ENCODE measurements around the gene CYP4Z1. TPM values are rescaled to one million over a fixed set of nuclear protein-coding genes. Genes with fewer than 3 reads are reported as not detected.

Gene CYP4Z1
- total RNA-seq, 1 experiment from 2014 or later = not detected

GRCh38 chr1:47104816-47105215 lies 37.8 kb downstream of the CYP4Z1 start:
- intact Hi-C loops (cut with micrococcal nuclease) = no loop called here
- no peaks in the 10 kb centered on the region for H3K9me2 ChIP-seq (ENCODE audit: insufficient read depth)
- no peak overlapping the region for H3K27ac ChIP-seq (ENCODE audit: low read depth, low read length)
- DNase-seq (ENCODE audit: low read depth, low spot score) = no peak
- CTCF ChIA-PET = no interaction called here
- H4K20me1 ChIP-seq (ENCODE audit: insufficient read depth) = no peaks in the 10 kb centered on the region
- no peaks in the 10 kb centered on the region for H3K9me3 ChIP-seq (ENCODE audit: control insufficient read depth in 1 of 2, insufficient read depth in 1 of 2, low read depth in 1 of 2, low read length in 2 of 2)
- ATAC-seq = peak; percentile 59
- TF ChIP-seq SRF (IDR thresholded peaks at IDR 0.05; ENCODE audit: low read depth) (no peak), ELF1 (IDR thresholded peaks at IDR 0.05; ENCODE audit: borderline replicate concordance, low read depth) (no peak), REST (IDR thresholded peaks at IDR 0.05; ENCODE audit: low read depth) (no peak), FOSL1 (IDR thresholded peaks at IDR 0.05; ENCODE audit: low read depth) (no peak), EGR1 (IDR thresholded peaks at IDR 0.05; ENCODE audit: low read depth) (no peak), CEBPB (IDR thresholded peaks at IDR 0.05; ENCODE audit: low read depth) (no peak), SP1 (IDR thresholded peaks at IDR 0.05; ENCODE audit: low read depth) (no peak), RAD21 (IDR thresholded peaks at IDR 0.05; ENCODE audit: low read depth) (0 out of 2 replicates have a peak, but pooled peaks have one; percentile 21), SIN3A (IDR thresholded peaks at IDR 0.05; ENCODE audit: low read depth) (no peak), CTCF (IDR thresholded peaks at IDR 0.05 in 2 of 3, conservative IDR thresholded peaks at IDR 0.05 in 1 of 3; ENCODE audit: borderline replicate concordance in 1 of 3, insufficient read depth in 1 of 3, low read depth in 2 of 3, low read length in 2 of 3) (peak in 1 of 3 experiments; percentile 11; a peak in 1 of 6 replicates), TCF7L2 (IDR thresholded peaks at IDR 0.05; ENCODE audit: borderline replicate concordance, extremely low read depth, insufficient read depth, insufficient read length) (no peak), EZH2 (IDR thresholded peaks at IDR 0.05) (no peak), MAX (IDR thresholded peaks at IDR 0.05) (no peak), ZFX (IDR thresholded peaks at IDR 0.05) (no peak), EZH2phosphoT487 (IDR thresholded peaks at IDR 0.05; ENCODE audit: borderline replicate concordance) (no peak), CBX3 (IDR thresholded peaks at IDR 0.05; ENCODE audit: low read depth) (no peak), YY1 (IDR thresholded peaks at IDR 0.05; ENCODE audit: extremely low read depth, insufficient replicate concordance, low read depth, low read length) (no peak), POLR2A (IDR thresholded peaks at IDR 0.05; ENCODE audit: borderline replicate concordance, extremely low read depth, insufficient read depth, insufficient read length) (no peak), ZBTB33 (IDR thresholded peaks at IDR 0.05; ENCODE audit: extremely low read depth, insufficient replicate concordance, low read length) (no peak), ATF3 (IDR thresholded peaks at IDR 0.05) (no peak), JUND (IDR thresholded peaks at IDR 0.05) (0 out of 2 replicates have a peak, but pooled peaks have one; percentile 13), POLR2AphosphoS5 (IDR thresholded peaks at IDR 0.05; ENCODE audit: low read depth, low read length) (no peak)
- BruUV-seq (replicated peaks) = no TSS peak
- no peak overlapping the region for H3K4me2 ChIP-seq (ENCODE audit: low read length)
- POLR2A ChIA-PET = no interaction called here
- H3K27me3 ChIP-seq (ENCODE audit: insufficient read depth, low read length) = no peaks in the 10 kb centered on the region
- no peak overlapping the region for H3K4me3 ChIP-seq (replicated peaks in 1 of 2; ENCODE audit: low read depth in 1 of 2, low read length in 2 of 2)
- H3K36me3 ChIP-seq (ENCODE audit: control insufficient read depth in 1 of 2, insufficient read depth in 2 of 2, low read length in 2 of 2) = no peaks in the 10 kb centered on the region
- H3K4me1 ChIP-seq (ENCODE audit: control insufficient read depth in 1 of 2, insufficient read depth in 2 of 2, low read length in 2 of 2) = peaks cover 0 to 15% of the 10 kb centered on the region in 2 experiments; a peak in 2 of 4 replicates
- no peak overlapping the region for H2AFZ ChIP-seq (ENCODE audit: low read depth, low read length, poor library complexity, severe bottlenecking)
- H3K9ac ChIP-seq (ENCODE audit: low read length) = no peak overlapping the region
- H3K79me2 ChIP-seq (ENCODE audit: insufficient read depth, low read length) = no peaks in the 10 kb centered on the region
- RAD21 ChIA-PET (ENCODE audit: low non-redundant PET in 1 of 2, low total read pairs in 2 of 2, uncharacterized antibody in 2 of 2, unreplicated experiment in 2 of 2) = no interaction called here
